Subcutaneous abdominal adipose tissue (tissue), 5 donors: ENCODE results near the gene PER2.

Experiments
- H3K27ac ChIP-seq: one replicate; pipeline ENCODE4 v1.7.0; 2013; ENCODE audit warnings: low read depth, mild to moderate bottlenecking, inconsistent platforms, low read length, moderate library complexity
- H3K27me3 ChIP-seq, 5 donors: one replicate each; pipeline ENCODE4 v1.7.0; 2013; ENCODE audit warnings: low read length in 5 of 5, inconsistent platforms in 1 of 5; ENCODE audit not compliant: control insufficient read depth in 5 of 5, insufficient read depth in 4 of 5
- H3K36me3 ChIP-seq, 5 donors: one replicate each; pipeline ENCODE4 v1.7.0; 2013; ENCODE audit warnings: low read length in 5 of 5; ENCODE audit not compliant: control insufficient read depth in 5 of 5, insufficient read depth in 5 of 5
- H3K4me1 ChIP-seq, 5 donors: one replicate each; pipeline ENCODE4 v1.7.0; 2013; ENCODE audit warnings: low read length in 5 of 5, mild to moderate bottlenecking in 3 of 5, moderate library complexity in 1 of 5; ENCODE audit not compliant: control insufficient read depth in 5 of 5, insufficient read depth in 5 of 5
- H3K4me3 ChIP-seq, 5 donors: one replicate each; pipeline ENCODE4 v1.7.0; 2013; ENCODE audit warnings: low read length in 5 of 5, low read depth in 1 of 5
- H3K9ac ChIP-seq, 5 donors: one replicate each; pipeline ENCODE4 v1.7.0; 2013; ENCODE audit warnings: low read length in 5 of 5, mild to moderate bottlenecking in 4 of 5, moderate library complexity in 3 of 5
- H3K9me3 ChIP-seq, 5 donors: one replicate each; pipeline ENCODE4 v1.7.0; 2013; ENCODE audit warnings: low read length in 5 of 5; ENCODE audit not compliant: control insufficient read depth in 5 of 5
- donor health status: healthy.
- donor health status: healthy.
- donor health status: healthy.
- donor health status: healthy.
- donor health status: healthy.

PER2 gene

GRCh38 chr2:238235856-238236255, 52.6 kb downstream of the PER2 start:
- Histone ChIP-seq H3K4me1 (peaks cover 0 to 31% (median 22%) of the 10 kb centered on the region in 5 donors), H3K9ac (no peak overlapping the region), H3K4me3 (no peak overlapping the region), H3K27ac (no peak overlapping the region), H3K27me3 (peaks cover 0 to 12% (median 9%) of the 10 kb centered on the region in 5 donors), H3K36me3 (no peaks in the 10 kb centered on the region), H3K9me3 (no peaks in the 10 kb centered on the region)

GRCh38 chr2:238235331-238235732, 53.1 kb downstream of the PER2 start:
- Histone ChIP-seq H3K27ac (no peak overlapping the region), H3K36me3 (no peaks in the 10 kb centered on the region), H3K4me1 (peaks cover 0 to 28% (median 21%) of the 10 kb centered on the region in 5 donors), H3K9me3 (no peaks in the 10 kb centered on the region), H3K27me3 (peaks cover 0 to 14% (median 9%) of the 10 kb centered on the region in 5 donors), H3K4me3 (no peak overlapping the region), H3K9ac (no peak overlapping the region)

DNA sequence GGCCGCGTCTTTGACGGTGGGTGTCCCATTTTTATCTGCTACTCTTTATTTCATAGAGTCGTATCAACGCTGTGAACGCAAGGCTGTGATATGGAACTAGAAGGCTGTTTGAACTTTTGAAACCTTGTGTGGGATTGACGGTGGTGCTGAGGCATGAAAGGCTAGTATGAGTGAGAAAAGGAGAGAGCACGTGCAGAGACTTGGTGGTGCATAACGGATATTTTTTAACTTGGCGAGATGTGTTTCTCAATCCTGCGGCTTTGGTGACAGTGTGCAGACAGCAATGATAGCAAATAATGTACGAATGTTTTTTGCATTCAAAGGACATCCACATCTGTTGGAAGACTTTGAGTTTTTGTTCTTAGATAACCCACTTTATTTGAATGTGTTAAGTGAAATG, 54.8 kb downstream of the PER2 start:
- H3K4me3 ChIP-seq, result no peak overlapping the region
- H3K4me1 ChIP-seq, result peaks cover 0 to 16% (median 13%) of the 10 kb centered on the region in 5 donors
- no peaks in the 10 kb centered on the region for H3K36me3 ChIP-seq
- H3K9ac ChIP-seq, result no peak overlapping the region
- no peaks in the 10 kb centered on the region for H3K9me3 ChIP-seq
- H3K27me3 ChIP-seq, result peaks cover 0 to 10% (median 6%) of the 10 kb centered on the region in 5 donors
- H3K27ac ChIP-seq, result no peak overlapping the region

DNA sequence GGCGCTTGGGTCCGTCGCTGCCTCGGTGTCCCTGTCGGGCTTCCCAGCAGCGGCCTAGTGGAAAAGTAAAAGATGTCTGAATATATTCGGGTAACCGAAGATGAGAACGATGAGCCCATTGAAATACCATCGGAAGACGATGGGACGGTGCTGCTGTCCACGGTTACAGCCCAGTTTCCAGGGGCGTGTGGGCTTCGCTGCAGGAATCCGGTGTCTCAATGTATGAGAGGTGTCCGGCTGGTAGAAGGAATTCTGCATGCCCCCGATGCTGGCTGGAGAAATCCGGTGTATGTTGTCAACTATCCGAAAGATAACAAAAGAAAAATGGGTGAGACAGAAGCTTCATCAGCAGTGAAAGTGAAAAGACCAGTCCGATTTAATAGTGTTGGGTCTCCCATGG, 56.6 kb downstream of the PER2 start:
- H3K4me3 ChIP-seq, result peak overlapping the region in 1 of 5 donors; percentile 58
- H3K9ac ChIP-seq, result no peak overlapping the region
- H3K9me3 ChIP-seq, result no peaks in the 10 kb centered on the region
- no peak overlapping the region for H3K27ac ChIP-seq
- H3K36me3 ChIP-seq, result no peaks in the 10 kb centered on the region
- peaks cover 0 to 16% (median 13%) of the 10 kb centered on the region in 5 donors for H3K4me1 ChIP-seq
- peaks cover 0 to 4% (median 0%) of the 10 kb centered on the region in 5 donors for H3K27me3 ChIP-seq

- Histone ChIP-seq H3K4me3 (peak overlapping the region; percentile 22 to 61 (median 57)), H3K36me3 (peaks cover 0 to 3% (median 0%) of the 10 kb centered on the region in 5 donors), H3K9me3 (no peaks in the 10 kb centered on the region), H3K27me3 (peaks cover 0 to 4% (median 0%) of the 10 kb centered on the region in 5 donors), H3K4me1 (peaks cover 0 to 16% (median 13%) of the 10 kb centered on the region in 5 donors), H3K9ac (peak overlapping the region in 3 of 5 donors; percentile 61 to 71 (median 63)), H3K27ac (no peak overlapping the region)
Measured at GRCh38 chr2:238231251-238231793, 57.1 kb downstream of the PER2 start.

DNA sequence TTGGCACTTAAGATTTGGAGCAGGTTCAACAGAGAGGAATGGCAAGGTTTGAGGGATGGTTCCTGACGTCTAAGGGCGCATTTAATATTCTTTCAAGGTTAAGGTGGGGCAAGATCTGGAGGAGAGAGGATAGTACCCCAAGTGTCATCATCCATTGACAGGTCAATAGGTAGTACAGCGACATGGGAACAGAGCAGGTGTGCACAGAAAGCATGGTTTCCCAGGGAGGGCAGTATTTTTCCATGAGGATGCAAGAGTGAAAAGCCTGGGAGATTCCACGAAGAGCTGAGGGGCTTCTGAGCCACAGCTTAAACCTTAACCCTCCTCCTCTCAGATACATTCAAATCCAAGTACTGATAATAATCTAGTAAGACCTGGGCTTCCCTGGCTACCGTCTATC, 57.7 kb downstream of the PER2 start:
- H3K9me3 ChIP-seq, result no peaks in the 10 kb centered on the region
- peaks cover 0 to 21% (median 13%) of the 10 kb centered on the region in 5 donors for H3K4me1 ChIP-seq
- H3K36me3 ChIP-seq, result peaks cover 0 to 3% (median 0%) of the 10 kb centered on the region in 5 donors
- H3K27ac ChIP-seq, result no peak overlapping the region
- peak overlapping the region in 4 of 5 donors; percentile 22 to 58 (median 55) for H3K4me3 ChIP-seq
- peak overlapping the region in 1 of 5 donors; percentile 63 for H3K9ac ChIP-seq
- peaks cover 0 to 4% (median 0%) of the 10 kb centered on the region in 5 donors for H3K27me3 ChIP-seq

DNA sequence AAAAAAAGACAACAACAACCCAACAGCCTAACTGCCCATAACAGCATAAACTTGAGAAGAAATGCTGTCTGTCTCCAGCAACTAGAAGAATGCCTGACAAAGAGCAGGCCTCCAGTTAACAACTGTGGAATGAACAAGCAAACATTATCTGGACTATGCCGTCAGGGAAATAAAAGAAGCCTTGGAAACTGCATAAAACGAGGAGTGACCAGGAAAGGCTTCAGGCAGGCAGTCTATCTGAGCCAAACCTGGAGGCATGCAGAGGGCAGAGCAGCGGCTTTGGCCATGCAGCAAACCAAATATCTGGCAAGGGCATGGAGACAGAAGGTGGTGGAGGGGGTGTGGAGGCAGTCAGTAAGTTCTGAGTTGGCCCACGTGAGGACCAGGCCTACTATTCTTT, 59.7 kb downstream of the PER2 start:
- Histone ChIP-seq H3K9ac (no peak overlapping the region), H3K4me3 (no peak overlapping the region), H3K27me3 (peaks cover 0 to 4% (median 0%) of the 10 kb centered on the region in 5 donors), H3K4me1 (peaks cover 0 to 18% (median 10%) of the 10 kb centered on the region in 5 donors), H3K36me3 (peaks cover 0 to 3% (median 0%) of the 10 kb centered on the region in 5 donors), H3K27ac (no peak overlapping the region), H3K9me3 (no peaks in the 10 kb centered on the region)

DNA sequence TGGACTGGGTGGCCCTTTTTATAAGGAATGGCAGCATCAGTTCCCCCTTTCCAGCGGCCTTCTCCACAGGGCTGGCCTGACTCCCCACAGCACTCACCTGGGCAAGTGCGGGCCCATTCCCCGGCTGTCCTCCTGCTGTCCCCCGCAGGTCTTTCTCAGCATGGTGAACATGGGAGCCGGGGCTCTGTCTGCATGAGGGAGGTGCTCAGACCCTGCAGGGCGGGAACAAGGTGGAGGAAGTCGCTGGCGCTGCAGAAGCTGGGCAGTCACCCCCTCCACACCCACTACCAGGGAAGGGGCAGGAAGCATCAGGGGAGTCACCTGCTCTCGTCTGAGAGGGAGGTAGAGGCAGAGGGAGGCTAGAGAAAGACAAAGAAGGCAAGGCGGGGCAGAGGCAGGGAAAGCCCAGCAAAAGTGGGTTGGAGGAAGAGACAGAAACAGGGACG, 60.8 kb downstream of the PER2 start:
- Histone ChIP-seq H3K27ac (no peak overlapping the region), H3K36me3 (peaks cover 0 to 3% (median 0%) of the 10 kb centered on the region in 5 donors), H3K4me1 (peaks cover 0 to 18% (median 10%) of the 10 kb centered on the region in 5 donors), H3K9ac (no peak overlapping the region), H3K27me3 (peaks cover 0 to 4% (median 0%) of the 10 kb centered on the region in 5 donors), H3K9me3 (no peaks in the 10 kb centered on the region), H3K4me3 (no peak overlapping the region)

- Histone ChIP-seq H3K27me3 (peaks cover 0 to 4% (median 0%) of the 10 kb centered on the region in 5 donors), H3K4me1 (peaks cover 0 to 18% (median 9%) of the 10 kb centered on the region in 5 donors), H3K4me3 (no peak overlapping the region), H3K9ac (no peak overlapping the region), H3K36me3 (peaks cover 0 to 3% (median 0%) of the 10 kb centered on the region in 5 donors), H3K9me3 (no peaks in the 10 kb centered on the region), H3K27ac (no peak overlapping the region)
Measured at GRCh38 chr2:238226698-238227586, 61.5 kb downstream of the PER2 start.
